Brain microvascular endothelial cell (primary cell): ENCODE measurements around the gene EPHB6.

Source experiments
- DNase-seq: peaks from one replicate; pipeline ENCODE4 v3.0.0-alpha.2; 2020
- H3K27ac ChIP-seq: fragments of 250-450 bp; sonication (Bioruptor Pico); 2 replicates; pipeline ENCODE4 v1.5.1; 2020; ENCODE audit warnings: mild to moderate bottlenecking, moderate library complexity
- H3K27me3 ChIP-seq: fragments of 250-450 bp; sonication (Bioruptor Pico); replicated peaks from 2 replicates; pipeline ENCODE4 v1.5.1; 2020; ENCODE audit warnings: mild to moderate bottlenecking
- H3K36me3 ChIP-seq: fragments of 250-450 bp; sonication (Bioruptor Pico); replicated peaks from 2 replicates; pipeline ENCODE4 v1.5.1; 2020; ENCODE audit warnings: mild to moderate bottlenecking
- H3K4me3 ChIP-seq: 2 replicates; pipeline ENCODE4 v1.5.1; 2011; ENCODE audit warnings: low read depth, mild to moderate bottlenecking, control low read depth, low read length, moderate library complexity
- in situ Hi-C: cut with HindIII; loops from 2 replicates; pipeline ENCODE4 v1.10.0; 2017; ENCODE audit warnings: low sequenced_read_pairs, low pct_ligation_motif_present
- TF ChIP-seq, protein P1 (sequence below): IDR thresholded peaks from 2 replicates; pipeline ENCODE4 v1.5.1; 2011; ENCODE audit warnings: low read depth, mild to moderate bottlenecking, moderate library complexity, low read length, control low read depth, inconsistent platforms; ENCODE audit errors: missing control alignments

The EPHB6 gene

DNA sequence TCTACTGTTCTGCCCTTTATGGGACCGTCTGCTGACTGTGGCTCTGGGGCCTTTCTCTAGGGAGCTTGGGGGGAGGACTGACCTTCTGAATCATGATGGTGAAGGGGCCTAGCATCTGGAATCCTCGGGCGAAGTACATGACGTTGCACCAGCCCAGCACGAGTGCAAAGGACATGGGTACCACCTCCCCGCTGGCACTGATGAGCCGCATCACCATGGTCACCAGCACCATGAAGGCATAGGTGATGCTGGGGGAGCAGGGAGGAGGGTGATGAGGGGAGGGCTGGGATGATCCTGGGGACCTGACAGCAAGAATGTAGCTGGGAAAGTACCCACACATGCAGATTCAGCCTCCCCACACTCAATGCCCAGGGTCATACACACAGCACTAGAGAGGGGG lies 19.5 kb downstream of the EPHB6 start:
- TF ChIP-seq, protein P1, sequence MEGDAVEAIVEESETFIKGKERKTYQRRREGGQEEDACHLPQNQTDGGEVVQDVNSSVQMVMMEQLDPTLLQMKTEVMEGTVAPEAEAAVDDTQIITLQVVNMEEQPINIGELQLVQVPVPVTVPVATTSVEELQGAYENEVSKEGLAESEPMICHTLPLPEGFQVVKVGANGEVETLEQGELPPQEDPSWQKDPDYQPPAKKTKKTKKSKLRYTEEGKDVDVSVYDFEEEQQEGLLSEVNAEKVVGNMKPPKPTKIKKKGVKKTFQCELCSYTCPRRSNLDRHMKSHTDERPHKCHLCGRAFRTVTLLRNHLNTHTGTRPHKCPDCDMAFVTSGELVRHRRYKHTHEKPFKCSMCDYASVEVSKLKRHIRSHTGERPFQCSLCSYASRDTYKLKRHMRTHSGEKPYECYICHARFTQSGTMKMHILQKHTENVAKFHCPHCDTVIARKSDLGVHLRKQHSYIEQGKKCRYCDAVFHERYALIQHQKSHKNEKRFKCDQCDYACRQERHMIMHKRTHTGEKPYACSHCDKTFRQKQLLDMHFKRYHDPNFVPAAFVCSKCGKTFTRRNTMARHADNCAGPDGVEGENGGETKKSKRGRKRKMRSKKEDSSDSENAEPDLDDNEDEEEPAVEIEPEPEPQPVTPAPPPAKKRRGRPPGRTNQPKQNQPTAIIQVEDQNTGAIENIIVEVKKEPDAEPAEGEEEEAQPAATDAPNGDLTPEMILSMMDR: no peak
- H3K27ac ChIP-seq: no peak overlapping the region
- in situ Hi-C loops: no loop called here
- no peaks in the 10 kb centered on the region for H3K27me3 ChIP-seq
- H3K36me3 ChIP-seq: no peaks in the 10 kb centered on the region
- no peak overlapping the region for H3K4me3 ChIP-seq
- no peak for DNase-seq

DNA sequence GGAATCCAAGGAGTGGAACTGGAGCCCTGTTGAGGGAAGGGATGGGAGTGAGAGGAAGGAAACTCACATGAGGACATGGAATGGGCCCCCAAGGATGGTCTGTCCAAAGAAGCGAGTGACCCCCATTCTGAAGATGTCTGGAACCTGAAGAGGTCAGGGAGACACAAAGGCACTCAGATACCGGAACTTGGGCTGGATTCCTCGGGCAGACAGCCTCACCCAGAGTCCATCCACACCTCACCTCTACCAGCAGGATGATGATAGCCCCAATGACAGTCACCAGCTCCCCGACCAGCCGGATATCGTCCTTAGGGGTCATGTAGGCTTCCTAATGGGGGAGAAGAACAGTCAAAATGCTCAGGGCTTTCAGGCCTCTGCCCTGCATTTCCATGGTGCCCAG lies 20.0 kb downstream of the EPHB6 start:
- no peak overlapping the region for H3K27ac ChIP-seq
- in situ Hi-C loops: no loop called here
- H3K4me3 ChIP-seq: no peak overlapping the region
- peaks cover 2% of the 10 kb centered on the region for H3K27me3 ChIP-seq
- DNase-seq: no peak
- TF ChIP-seq, protein P1: no peak
- no peaks in the 10 kb centered on the region for H3K36me3 ChIP-seq

DNA sequence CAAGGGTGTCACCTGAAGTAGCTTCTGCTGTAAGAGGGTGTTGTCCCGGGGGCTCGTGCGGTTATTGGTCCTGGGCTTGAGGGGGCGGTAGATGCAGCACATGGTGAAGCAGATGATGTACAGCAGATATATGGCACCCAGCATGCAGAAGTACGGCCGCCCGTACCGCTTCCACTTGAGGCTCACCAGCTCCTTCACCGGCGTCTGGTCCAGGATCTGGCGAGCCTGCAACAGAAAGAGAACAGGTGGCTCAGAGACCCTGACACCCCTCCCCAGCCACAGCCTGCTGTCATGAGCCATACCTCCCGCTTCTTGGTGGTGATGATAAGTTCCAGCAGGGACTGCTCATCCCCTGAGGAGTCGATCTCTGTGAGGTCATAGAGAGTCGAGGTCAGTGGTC lies 20.6 kb downstream of the EPHB6 start:
- in situ Hi-C loops: no loop called here
- Histone ChIP-seq H3K4me3 (no peak overlapping the region), H3K27me3 (peaks cover 5% of the 10 kb centered on the region), H3K36me3 (no peaks in the 10 kb centered on the region), H3K27ac (no peak overlapping the region)
- TF ChIP-seq, protein P1: no peak
- no peak for DNase-seq

DNA sequence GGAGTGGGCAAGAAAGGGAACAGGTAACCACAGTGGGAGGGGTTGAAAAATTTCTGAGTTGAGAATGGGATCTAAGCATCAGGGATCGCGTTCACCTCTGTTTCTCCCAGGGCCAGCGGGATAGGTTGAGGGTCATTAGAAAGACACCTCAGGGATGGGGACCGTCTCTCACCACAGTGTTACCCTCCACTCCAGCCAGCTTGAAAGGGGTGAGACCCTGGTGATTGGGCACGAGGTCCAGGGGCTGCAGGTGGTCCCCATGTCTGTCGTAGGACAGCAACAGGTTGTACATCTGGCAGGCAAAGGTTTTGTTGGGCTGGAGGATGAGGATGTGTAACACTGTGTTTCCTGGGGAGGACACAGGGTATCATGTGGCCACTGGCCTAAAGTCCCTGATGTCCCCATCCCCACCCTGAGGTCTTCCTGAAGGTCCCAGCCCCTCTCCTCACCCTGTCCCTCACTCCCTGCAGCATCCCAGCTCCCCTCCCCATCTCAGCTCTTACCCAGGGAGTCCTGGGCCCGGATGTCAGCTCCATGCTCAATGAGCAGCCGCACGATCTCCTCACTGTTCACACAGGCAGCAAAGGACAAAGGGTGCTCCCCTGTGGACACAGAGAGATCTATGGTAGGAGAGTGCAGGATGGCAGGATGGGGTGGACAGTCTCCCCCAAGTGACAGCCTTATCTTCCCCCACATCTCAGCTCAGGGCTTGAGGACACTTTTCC lies 21.5 kb downstream of the EPHB6 start:
- DNase-seq: no peak
- TF ChIP-seq, protein P1: no peak
- in situ Hi-C loops: no loop called here
- Histone ChIP-seq H3K27me3 (peaks cover 5% of the 10 kb centered on the region), H3K4me3 (no peak overlapping the region), H3K36me3 (no peaks in the 10 kb centered on the region), H3K27ac (no peak overlapping the region)

DNA sequence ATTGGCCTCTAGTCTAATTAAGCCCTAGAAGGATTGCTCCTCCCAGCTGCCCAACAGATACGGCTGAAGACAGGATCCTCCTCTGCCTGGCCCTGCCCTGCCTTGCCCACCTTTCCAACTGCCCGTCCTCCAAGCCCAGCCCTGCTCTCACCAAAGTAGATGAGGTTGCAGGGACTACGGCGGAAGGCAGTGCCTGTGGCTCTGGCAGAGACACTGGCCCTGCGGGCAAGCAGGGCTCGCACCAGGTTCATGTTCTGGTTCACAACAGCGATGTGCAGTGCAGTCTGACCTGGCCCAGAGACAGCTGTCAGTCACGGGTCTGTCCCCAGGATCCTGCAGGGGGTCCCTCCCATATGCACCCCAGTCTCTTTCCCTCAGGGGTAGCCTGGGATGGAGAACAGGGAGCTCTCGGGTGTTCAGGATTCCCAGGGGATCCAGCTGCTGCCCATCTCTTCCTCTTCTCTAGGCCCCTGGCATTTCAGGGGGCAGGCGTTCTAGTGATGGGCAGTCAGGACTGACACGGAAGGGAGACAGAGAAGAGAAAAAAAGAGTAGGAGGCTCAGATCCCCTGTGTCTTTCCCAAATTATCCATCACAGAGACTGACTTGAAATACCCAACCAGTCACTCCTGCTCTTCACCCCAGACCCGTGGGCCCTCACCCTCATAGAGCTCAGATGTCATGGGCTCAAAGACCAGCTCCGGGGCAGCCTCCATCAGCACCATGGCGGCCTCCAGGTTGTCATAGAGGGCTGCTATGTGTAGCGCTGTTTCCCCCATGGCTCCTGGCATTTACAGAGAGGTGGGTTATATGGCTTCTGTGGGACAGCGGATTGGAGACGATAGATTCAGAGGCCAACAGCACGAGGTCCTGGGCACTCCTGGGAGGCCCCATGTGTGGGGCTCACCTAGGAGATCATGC lies 22.4 kb downstream of the EPHB6 start:
- no peak for DNase-seq
- in situ Hi-C loops: no loop called here
- Histone ChIP-seq H3K27me3 (peaks cover 10% of the 10 kb centered on the region), H3K4me3 (no peak overlapping the region), H3K36me3 (no peaks in the 10 kb centered on the region), H3K27ac (no peak overlapping the region)
- TF ChIP-seq, protein P1: no peak
